Mammary epithelial cell (primary cell): Measurements from ENCODE around the gene FGF2.

ENCODE experiments used
- CTCF ChIP-seq, 2 donors: IDR thresholded peaks in 1 of 2; conservative IDR thresholded peaks in 1 of 2; 2 replicates each; pipeline ENCODE4 v1.5.1; 2011 to 2012; ENCODE audit warnings: inconsistent platforms in 2 of 2, low read length in 2 of 2, mild to moderate bottlenecking in 2 of 2, control low read depth in 1 of 2, low read depth in 1 of 2; ENCODE audit not compliant: insufficient read depth in 1 of 2; ENCODE audit errors: extremely low read depth in 1 of 2
- EZH2 ChIP-seq: IDR thresholded peaks from 2 replicates; pipeline ENCODE4 v1.6.1; 2012; ENCODE audit warnings: low read length, inconsistent platforms, borderline replicate concordance

DNA sequence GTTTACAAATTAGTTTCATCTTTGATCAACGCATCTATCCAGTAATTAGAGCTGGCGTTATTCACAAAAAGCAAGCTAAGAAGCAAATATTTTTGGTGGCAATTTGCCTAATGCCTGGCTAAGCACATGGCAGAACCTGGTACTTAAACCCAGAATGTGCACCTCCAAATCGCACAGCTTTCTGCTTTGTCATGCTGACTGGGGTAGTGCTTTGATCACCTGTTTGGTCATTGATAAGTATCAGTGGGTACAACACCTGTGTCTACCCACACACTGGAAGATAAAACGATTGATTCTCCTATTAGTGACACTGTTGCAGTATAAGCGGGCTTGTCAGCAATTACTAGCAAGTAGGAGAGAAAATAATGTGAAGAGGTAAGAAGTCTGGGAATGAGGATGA lies 93.8 kb downstream of the FGF2 start:
- TF ChIP-seq CTCF (conservative IDR thresholded peaks at IDR 0.05 in 1 of 2, IDR thresholded peaks at IDR 0.05 in 1 of 2; ENCODE audit: extremely low read depth in 1 of 2, insufficient read depth in 1 of 2, low read depth in 1 of 2, low read length in 2 of 2) (no peak), EZH2 (no peak)
